ENCODE measurements around the gene MYOG. TPM values are rescaled to one million over a fixed set of nuclear protein-coding genes. Genes with fewer than 3 reads are reported as not detected.

The MYOG gene
- polyA plus RNA-seq, 1 donor (not counting 4 experiments of a cell fraction or from before 2014, with no cell fraction given) = not detected

DNA sequence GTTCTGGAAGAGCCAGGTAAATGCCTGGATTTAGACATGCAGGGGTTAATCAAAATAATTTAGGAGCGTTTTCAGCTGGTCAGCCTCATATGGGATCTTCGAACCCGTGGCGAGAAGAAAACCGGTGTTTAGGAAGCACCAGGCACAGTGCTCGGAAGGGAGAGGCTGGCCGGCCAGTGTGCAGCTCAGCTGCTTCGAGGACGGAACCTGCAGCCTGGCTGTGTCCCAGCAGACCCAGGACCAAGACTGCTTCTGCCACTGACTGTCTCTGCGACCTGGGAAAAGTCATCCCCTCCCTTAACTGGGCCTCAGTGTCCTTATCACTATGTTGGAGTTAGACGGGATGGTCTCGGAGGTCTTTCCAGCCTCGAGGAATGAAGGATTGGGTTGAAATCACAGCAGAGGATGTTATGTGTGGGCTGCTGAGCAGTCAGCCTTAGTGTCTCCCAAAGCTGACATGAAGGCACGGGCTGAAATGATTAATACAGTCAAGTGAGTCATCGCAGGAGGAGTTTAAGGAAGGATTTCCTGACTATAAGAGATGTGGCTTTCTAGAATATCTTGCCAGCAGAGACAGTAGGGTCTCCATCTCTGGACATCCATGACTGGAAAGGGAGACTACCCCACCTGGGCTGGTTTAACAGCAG lies 38.7 kb downstream of the MYOG start:
- Histone ChIP-seq H3K27ac (ENCODE audit: control insufficient read depth, insufficient read depth, low read length) (no peak overlapping the region), H3K9ac (ENCODE audit: control insufficient read depth, extremely low read depth, insufficient read depth, low read length) (no peak overlapping the region), H3K4me1 (ENCODE audit: control insufficient read depth, extremely low read depth, insufficient read depth, low read length) (peaks cover 8% of the 10 kb centered on the region), H3K4me3 (ENCODE audit: control insufficient read depth in 2 of 3, extremely low read depth in 1 of 3, insufficient read depth in 2 of 3, low read depth in 1 of 3, low read length in 3 of 3) (no peak overlapping the region), H3K36me3 (ENCODE audit: control insufficient read depth in 2 of 2, extremely low read depth in 1 of 2, insufficient read depth in 2 of 2, low read length in 2 of 2) (peaks cover 0 to 5% of the 10 kb centered on the region in 2 experiments), H2AFZ (ENCODE audit: control insufficient read depth, low read length) (no peak overlapping the region), H3K9me3 (ENCODE audit: control insufficient read depth, low read depth, low read length) (no peaks in the 10 kb centered on the region), H3K79me2 (ENCODE audit: control insufficient read depth, insufficient read depth, low read length) (no peaks in the 10 kb centered on the region), H3K9me1 (ENCODE audit: control insufficient read depth, extremely low read depth, insufficient read depth, low read length) (no peaks in the 10 kb centered on the region), H3K4me2 (ENCODE audit: control insufficient read depth, extremely low read depth, insufficient read depth, low read depth, low read length) (peak overlapping the region; percentile 4), H3K27me3 (ENCODE audit: control insufficient read depth, extremely low read depth, insufficient read depth, low read length) (no peaks in the 10 kb centered on the region), H4K20me1 (ENCODE audit: control insufficient read depth, extremely low read depth, insufficient read depth, low read length) (peaks cover 3% of the 10 kb centered on the region)
- DNase-seq (ENCODE audit: low read depth, low spot score) (no peak), FAIRE-seq (peak; percentile 92)
- TF ChIP-seq, protein P1, sequence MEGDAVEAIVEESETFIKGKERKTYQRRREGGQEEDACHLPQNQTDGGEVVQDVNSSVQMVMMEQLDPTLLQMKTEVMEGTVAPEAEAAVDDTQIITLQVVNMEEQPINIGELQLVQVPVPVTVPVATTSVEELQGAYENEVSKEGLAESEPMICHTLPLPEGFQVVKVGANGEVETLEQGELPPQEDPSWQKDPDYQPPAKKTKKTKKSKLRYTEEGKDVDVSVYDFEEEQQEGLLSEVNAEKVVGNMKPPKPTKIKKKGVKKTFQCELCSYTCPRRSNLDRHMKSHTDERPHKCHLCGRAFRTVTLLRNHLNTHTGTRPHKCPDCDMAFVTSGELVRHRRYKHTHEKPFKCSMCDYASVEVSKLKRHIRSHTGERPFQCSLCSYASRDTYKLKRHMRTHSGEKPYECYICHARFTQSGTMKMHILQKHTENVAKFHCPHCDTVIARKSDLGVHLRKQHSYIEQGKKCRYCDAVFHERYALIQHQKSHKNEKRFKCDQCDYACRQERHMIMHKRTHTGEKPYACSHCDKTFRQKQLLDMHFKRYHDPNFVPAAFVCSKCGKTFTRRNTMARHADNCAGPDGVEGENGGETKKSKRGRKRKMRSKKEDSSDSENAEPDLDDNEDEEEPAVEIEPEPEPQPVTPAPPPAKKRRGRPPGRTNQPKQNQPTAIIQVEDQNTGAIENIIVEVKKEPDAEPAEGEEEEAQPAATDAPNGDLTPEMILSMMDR (optimal IDR thresholded peaks at IDR 0.05 in 1 of 3, IDR thresholded peaks at IDR 0.05 in 1 of 3, conservative IDR thresholded peaks at IDR 0.05 in 1 of 3; ENCODE audit: extremely low read depth in 1 of 3, insufficient read depth in 2 of 3, low read length in 3 of 3) = no peak
- TF ChIP-seq EZH2 (IDR thresholded peaks at IDR 0.05; ENCODE audit: low read length) = no peak
- dilution Hi-C loops (cut with MboI; ENCODE audit: extremely low pct_ligation_motif_present, low sequenced_read_pairs) = loop anchor here (25.0 kb wide), 1 partner anchor 215 kb away; no protein-coding TSS in a partner anchor

DNA sequence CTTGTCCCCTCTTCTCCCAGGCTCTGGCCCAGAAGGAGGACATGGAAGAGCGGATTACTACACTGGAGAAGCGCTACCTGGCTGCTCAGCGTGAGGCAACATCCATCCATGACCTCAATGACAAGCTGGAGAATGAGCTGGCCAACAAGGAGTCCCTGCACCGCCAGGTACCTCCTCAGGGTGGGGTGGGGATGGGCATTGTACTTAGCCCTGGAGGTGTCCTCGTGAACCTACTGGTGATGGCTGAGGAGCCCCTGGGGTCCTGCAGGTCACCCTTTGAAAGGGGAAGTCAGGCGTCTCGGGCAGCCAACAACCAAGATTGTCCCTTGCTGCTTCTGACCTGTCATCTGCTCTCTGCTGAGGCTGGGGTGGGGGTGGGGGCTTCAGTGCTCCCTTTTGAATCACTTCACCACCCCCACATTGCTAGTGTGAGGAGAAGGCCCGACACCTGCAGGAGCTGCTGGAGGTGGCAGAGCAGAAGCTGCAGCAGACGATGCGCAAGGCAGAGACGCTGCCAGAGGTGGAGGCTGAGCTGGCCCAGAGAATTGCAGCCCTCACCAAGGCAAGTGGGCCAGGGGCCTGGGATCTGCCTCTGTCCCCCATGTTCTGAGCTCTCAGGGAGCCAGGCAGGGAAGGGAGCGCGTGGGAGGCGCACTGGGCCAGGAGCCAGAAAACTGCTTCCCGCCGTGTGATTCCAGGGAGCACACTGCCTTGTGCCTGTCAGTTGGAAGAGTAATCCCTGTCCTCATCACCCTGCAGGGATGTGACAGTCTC lies 39.8 kb downstream of the MYOG start:
- Histone ChIP-seq H3K9me3 (ENCODE audit: control insufficient read depth, low read depth, low read length) (no peaks in the 10 kb centered on the region), H3K27me3 (ENCODE audit: control insufficient read depth, extremely low read depth, insufficient read depth, low read length) (no peaks in the 10 kb centered on the region), H3K4me3 (ENCODE audit: control insufficient read depth in 2 of 3, extremely low read depth in 1 of 3, insufficient read depth in 2 of 3, low read depth in 1 of 3, low read length in 3 of 3) (no peak overlapping the region), H4K20me1 (ENCODE audit: control insufficient read depth, extremely low read depth, insufficient read depth, low read length) (peaks cover 3% of the 10 kb centered on the region), H3K9me1 (ENCODE audit: control insufficient read depth, extremely low read depth, insufficient read depth, low read length) (no peaks in the 10 kb centered on the region), H3K9ac (ENCODE audit: control insufficient read depth, extremely low read depth, insufficient read depth, low read length) (no peak overlapping the region), H3K36me3 (ENCODE audit: control insufficient read depth in 2 of 2, extremely low read depth in 1 of 2, insufficient read depth in 2 of 2, low read length in 2 of 2) (peaks cover 0 to 5% of the 10 kb centered on the region in 2 experiments), H2AFZ (ENCODE audit: control insufficient read depth, low read length) (no peak overlapping the region), H3K79me2 (ENCODE audit: control insufficient read depth, insufficient read depth, low read length) (no peaks in the 10 kb centered on the region), H3K27ac (ENCODE audit: control insufficient read depth, insufficient read depth, low read length) (no peak overlapping the region), H3K4me1 (ENCODE audit: control insufficient read depth, extremely low read depth, insufficient read depth, low read length) (peaks cover 8% of the 10 kb centered on the region), H3K4me2 (ENCODE audit: control insufficient read depth, extremely low read depth, insufficient read depth, low read depth, low read length) (no peak overlapping the region)
- TF ChIP-seq, protein P1 (optimal IDR thresholded peaks at IDR 0.05 in 1 of 3, IDR thresholded peaks at IDR 0.05 in 1 of 3, conservative IDR thresholded peaks at IDR 0.05 in 1 of 3; ENCODE audit: extremely low read depth in 1 of 3, insufficient read depth in 2 of 3, low read length in 3 of 3) = no peak
- no peak for TF ChIP-seq EZH2 (IDR thresholded peaks at IDR 0.05; ENCODE audit: low read length)
- no peak for FAIRE-seq
- dilution Hi-C loops (cut with MboI; ENCODE audit: extremely low pct_ligation_motif_present, low sequenced_read_pairs) = loop anchor here (25.0 kb wide), 1 partner anchor 216 kb away; no protein-coding TSS in a partner anchor
- no peak for DNase-seq (ENCODE audit: low read depth, low spot score)
